Muscle of leg (tissue), 11 donors: ENCODE measurements around the gene DENND6A. TPM values are rescaled to one million over a fixed set of nuclear protein-coding genes. Genes with fewer than 3 reads are reported as not detected.
"Not testable (repeated sequence)": the region's sequence is repeated elsewhere in the genome, so short reads cannot be mapped to it uniquely, and the experiment has no call there.

Experiments used
- DNase-seq: peaks from one replicate; pipeline ENCODE4 v3.0.0; 2013
- H3K27ac ChIP-seq: one replicate; pipeline ENCODE4 v1.5.1; 2013; ENCODE audit warnings: mild to moderate bottlenecking, low read length, control low read depth
- H3K27me3 ChIP-seq: one replicate; pipeline ENCODE4 v1.6.1; 2013; ENCODE audit warnings: low read length; ENCODE audit not compliant: control insufficient read depth, insufficient read depth
- H3K36me3 ChIP-seq: one replicate; pipeline ENCODE4 v1.6.1; 2013; ENCODE audit warnings: low read length; ENCODE audit not compliant: control insufficient read depth, insufficient read depth
- H3K4me1 ChIP-seq: one replicate; pipeline ENCODE4 v1.6.1; 2013; ENCODE audit warnings: low read length; ENCODE audit not compliant: control insufficient read depth, insufficient read depth
- H3K4me3 ChIP-seq: one replicate; pipeline ENCODE4 v1.5.1; 2013; ENCODE audit warnings: low read length, control low read depth
- H3K9me3 ChIP-seq: replicated peaks from 2 replicates; pipeline ENCODE4 v1.6.1; 2013; ENCODE audit warnings: low read depth, low read length; ENCODE audit not compliant: control insufficient read depth
- WGBS: methylation state at CpG from one replicate; pipeline ENCODE4 v1.1.5; 2013; ENCODE audit warnings: missing lambda C conversion rate; ENCODE audit not compliant: insufficient coverage; 5-methylcytosine and 5-hydroxymethylcytosine counted together
- polyA plus RNA-seq, 8 donors: library from polyadenylated mRNA; unstranded; fragments of 120-200 nt; gene quantifications; one replicate each; pipeline versions ENCODE4 v1.2.1 to v1.2.3, GENCODE V29; 2013; ENCODE audit warnings: inconsistent platforms in 1 of 8, low replicate concordance in 1 of 8; ENCODE audit not compliant: insufficient read length in 8 of 8, insufficient read depth in 1 of 8
- total RNA-seq: library from RNA; stranded (reverse); fragments of 120-200 nt; gene quantifications from one replicate; pipeline ENCODE4 v1.2.4, GENCODE V29; 2013

Gene DENND6A
- total and polyA plus RNA-seq, 9 donors, result 11.5 to 17.7 (median 13.6) TPM

DNA sequence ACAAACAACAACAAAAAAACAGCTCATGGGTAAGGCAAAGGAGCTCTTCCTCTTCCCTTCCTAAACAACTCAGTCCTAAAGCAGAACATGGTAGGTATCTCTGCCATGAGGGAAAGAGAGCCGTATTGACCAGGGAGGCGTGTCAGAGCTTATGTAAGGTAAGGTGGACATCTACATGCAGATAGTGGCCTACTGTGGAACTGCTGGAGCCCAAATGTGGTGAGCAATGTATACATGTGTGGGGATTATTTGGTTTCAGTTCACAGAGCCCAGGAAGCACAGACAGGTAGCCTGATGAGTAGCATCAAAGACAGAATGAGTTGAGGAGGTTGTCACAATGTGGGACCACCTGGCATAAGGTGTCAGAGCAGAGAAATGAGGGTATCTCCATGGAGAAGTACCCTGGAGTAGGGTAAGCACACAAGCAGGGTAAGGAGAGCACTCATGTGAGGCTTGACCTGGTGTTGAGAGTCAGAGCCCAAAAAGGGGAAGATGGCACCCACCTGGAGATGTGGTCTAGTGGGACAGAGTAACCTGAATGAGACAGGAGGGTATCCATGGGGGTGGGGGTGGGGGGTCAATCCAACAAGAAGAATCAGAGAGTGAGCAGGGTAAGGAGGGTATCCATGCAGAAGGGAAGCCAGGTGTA lies 45.5 kb downstream of the DENND6A start:
- Histone ChIP-seq H3K9me3 (peaks cover 2% of the 10 kb centered on the region), H3K4me3 (no peak overlapping the region), H3K27me3 (no peaks in the 10 kb centered on the region), H3K36me3 (peaks cover 16% of the 10 kb centered on the region), H3K4me1 (no peaks in the 10 kb centered on the region), H3K27ac (no peak overlapping the region)
- DNase-seq, result no peak
- 100% methylated on average over 1 of the region's 2 CpGs for WGBS

DNA sequence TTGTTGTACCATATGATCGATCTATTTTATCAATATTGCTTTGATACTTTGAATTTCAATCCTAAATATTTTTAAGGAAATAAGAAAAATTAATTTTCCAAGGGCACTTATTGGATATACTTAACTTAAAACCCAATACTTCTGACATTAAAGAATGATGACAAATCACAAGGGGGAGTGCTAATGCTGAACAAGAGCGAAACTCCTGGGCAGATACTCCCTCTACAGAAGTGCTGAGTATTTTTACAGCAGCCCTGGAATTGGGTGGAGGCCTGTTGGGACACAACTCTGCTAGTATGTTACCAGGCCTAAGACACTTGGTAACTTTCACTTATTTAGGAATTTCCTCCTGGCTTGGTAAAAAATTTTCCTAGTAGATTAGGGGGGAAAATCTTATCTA lies 46.2 kb downstream of the DENND6A start:
- Histone ChIP-seq H3K27ac (no peak overlapping the region), H3K9me3 (peaks cover 2% of the 10 kb centered on the region), H3K36me3 (peaks cover 14% of the 10 kb centered on the region), H3K4me3 (no peak overlapping the region), H3K4me1 (no peaks in the 10 kb centered on the region), H3K27me3 (no peaks in the 10 kb centered on the region)
- WGBS, result no CpG with 5 or more reads among the region's 2 CpGs
- DNase-seq, result peak; percentile 71

DNA sequence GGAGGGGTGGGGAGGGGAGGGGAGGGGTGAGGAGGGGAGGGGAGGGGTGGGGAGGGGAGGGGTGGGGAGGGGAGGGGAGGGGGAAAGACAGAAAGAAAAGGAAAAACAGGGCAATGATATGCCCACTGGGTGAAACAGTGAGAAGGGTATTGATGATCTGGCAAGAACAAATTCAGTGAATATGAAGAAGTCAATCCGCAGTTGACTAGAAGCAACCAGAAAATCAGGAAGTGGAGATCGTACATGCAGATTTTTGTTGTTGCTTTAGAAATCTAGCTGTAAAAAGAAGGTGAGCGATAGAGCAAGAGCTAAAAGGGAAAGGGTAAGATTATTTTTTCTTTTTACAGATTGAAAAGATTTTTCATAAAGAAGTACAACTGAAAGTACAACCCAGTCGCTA lies 48.1 kb downstream of the DENND6A start:
- no peaks in the 10 kb centered on the region for H3K27me3 ChIP-seq
- no peak overlapping the region for H3K4me3 ChIP-seq
- H3K36me3 ChIP-seq, result peaks cover 12% of the 10 kb centered on the region
- H3K27ac ChIP-seq, result no peak overlapping the region
- 100% methylated on average over 1 of the region's 4 CpGs for whole genome bisulfite sequencing
- no peak for DNase-seq
- no peaks in the 10 kb centered on the region for H3K4me1 ChIP-seq
- peaks cover 2% of the 10 kb centered on the region for H3K9me3 ChIP-seq

DNA sequence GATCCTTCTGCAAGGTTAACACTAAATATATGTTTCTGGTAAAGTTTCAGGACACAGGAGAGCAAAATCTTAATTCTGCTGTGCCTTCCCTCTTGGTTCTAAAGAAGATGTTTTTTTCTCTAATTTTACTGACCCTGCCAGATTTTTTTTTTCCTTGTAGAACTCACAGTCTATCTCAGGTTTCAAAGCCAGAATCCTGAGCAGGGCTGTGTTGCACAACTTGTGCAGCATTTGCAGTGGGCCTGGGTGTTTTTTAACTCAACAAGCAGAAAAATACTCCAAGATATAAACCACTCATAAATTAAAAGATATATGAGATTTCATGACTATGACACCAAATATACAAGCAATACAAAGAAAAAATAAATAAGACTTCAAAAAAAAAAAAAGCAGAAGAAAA lies 55.5 kb downstream of the DENND6A start:
- no peaks in the 10 kb centered on the region for H3K4me1 ChIP-seq
- no peak overlapping the region for H3K27ac ChIP-seq
- H3K4me3 ChIP-seq, result no peak overlapping the region
- no peaks in the 10 kb centered on the region for H3K27me3 ChIP-seq
- H3K36me3 ChIP-seq, result peaks cover 20% of the 10 kb centered on the region
- H3K9me3 ChIP-seq, result no peaks in the 10 kb centered on the region
- no peak for DNase-seq

DNA sequence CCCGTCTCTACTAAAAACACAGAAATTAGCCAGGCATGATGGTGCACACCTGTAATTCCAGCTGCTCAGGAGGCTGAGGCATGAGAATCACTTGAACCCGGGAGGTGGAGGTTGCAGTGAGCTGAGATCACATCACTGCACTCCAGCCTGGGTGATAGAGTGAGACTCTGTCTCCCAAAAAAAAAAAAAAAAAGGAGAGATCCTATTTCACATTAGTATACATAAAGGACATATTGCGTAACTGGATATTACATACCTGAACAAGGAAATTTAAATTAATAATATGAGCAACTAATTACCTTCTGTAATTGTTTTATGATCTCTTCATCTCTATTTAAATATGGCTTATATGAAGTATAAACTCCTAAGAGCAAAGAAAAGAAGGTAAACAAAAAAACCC lies 58.6 kb downstream of the DENND6A start:
- WGBS, result no CpG with 5 or more reads among the region's 3 CpGs
- not testable (repeated sequence) for H3K9me3 ChIP-seq, H3K4me1 ChIP-seq, DNase-seq, H3K27me3 ChIP-seq, H3K27ac ChIP-seq, H3K4me3 ChIP-seq
- peaks cover 25% of the 10 kb centered on the region for H3K36me3 ChIP-seq

DNA sequence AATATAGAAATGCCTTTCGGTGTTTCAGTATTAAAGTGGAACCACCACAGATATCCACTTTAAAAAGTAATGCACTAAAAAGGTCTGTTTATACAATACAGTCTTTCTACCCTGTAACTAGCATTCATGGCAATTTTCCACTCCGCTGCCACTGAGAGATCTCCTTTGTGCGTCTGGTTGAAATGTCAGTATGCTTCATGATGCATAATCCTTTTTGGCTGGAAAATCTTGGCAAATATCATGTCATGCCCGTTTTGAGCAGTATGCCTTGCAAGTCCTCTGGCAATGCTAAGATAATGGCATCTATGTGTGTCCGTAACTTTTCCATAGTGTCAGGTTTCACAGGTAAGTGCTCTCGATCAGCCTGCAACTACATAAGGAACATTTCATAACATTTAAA lies 64.9 kb downstream of the DENND6A start:
- WGBS, result 85% methylated on average over 3 of the region's 6 CpGs
- Histone ChIP-seq H3K27me3 (no peaks in the 10 kb centered on the region), H3K36me3 (peaks cover 21% of the 10 kb centered on the region)

DNA sequence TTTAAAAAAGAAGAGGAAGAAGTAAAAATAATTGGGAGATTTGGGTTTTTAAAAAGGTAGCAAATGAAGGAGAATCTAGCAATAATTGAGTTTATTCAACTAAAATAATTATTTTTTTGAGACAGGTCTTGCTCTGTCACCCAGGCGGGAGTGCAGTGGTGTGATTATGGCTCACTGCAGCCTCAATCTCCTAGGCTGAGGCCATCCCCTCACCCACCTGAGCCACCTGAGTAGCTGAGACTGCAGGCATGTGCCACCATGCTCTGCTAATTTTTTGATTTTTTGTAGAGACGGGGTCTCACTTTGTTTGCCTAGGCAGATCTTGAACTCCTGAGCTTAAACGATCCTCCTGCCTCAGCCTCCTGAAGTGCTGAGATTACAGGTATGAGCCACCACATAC lies 68.1 kb downstream of the DENND6A start:
- 100% methylated on average over 2 of the region's 3 CpGs for WGBS
- no peak overlapping the region for H3K27ac ChIP-seq
- DNase-seq, result no peak
- no peaks in the 10 kb centered on the region for H3K9me3 ChIP-seq
- H3K36me3 ChIP-seq, result peaks cover 14% of the 10 kb centered on the region
- H3K27me3 ChIP-seq, result no peaks in the 10 kb centered on the region
- H3K4me1 ChIP-seq, result no peaks in the 10 kb centered on the region
- H3K4me3 ChIP-seq, result no peak overlapping the region

More for the DNA sequence above, 64.9 kb downstream of the DENND6A start:
- Histone ChIP-seq H3K9me3 (no peaks in the 10 kb centered on the region), H3K4me3 (no peak overlapping the region), H3K27ac (no peak overlapping the region), H3K4me1 (no peaks in the 10 kb centered on the region)
- DNase-seq, result peak; percentile 12

DNA sequence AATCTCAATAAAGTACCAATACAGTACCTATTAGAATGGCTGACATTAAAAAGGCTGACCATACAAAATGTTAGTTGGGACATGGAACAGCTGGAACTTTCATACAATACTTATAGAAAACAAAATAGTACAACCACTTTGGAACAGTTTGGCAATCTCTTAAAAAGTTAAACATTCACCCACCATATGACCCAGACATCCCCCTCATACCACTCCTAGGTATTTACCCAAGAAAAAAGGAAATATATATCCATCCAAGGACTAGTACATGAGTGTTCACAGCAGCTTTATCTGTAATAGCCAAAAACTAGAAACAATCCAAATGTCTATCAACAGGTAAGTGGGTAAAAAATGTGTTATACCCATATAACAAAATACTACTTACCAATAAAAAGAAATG lies 70.5 kb downstream of the DENND6A start:
- DNase-seq, result no peak
- no peaks in the 10 kb centered on the region for H3K9me3 ChIP-seq
- H3K27me3 ChIP-seq, result no peaks in the 10 kb centered on the region
- H3K27ac ChIP-seq, result no peak overlapping the region
- no peaks in the 10 kb centered on the region for H3K4me1 ChIP-seq
- H3K36me3 ChIP-seq, result peaks cover 5% of the 10 kb centered on the region
- no peak overlapping the region for H3K4me3 ChIP-seq

DNA sequence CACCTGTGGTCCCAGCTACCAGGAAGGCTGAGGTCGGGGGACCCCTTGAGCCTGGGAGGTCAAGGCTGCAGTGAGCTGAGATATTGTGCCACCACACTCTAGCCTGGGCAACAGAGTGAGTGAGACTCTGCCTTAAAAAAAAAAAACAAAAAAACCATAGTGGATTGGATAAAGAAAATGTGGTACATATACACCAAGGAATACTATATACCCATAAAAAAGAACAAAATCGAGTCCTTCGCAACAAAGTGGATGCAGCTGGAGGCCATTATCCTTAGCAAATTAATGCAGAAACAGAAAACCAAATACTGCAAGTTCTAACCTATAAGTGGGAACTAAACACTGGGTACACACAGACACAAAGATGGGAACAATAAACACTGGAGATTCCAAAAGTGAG lies 75.1 kb downstream of the DENND6A start:
- no peaks in the 10 kb centered on the region for H3K9me3 ChIP-seq
- no peak for DNase-seq
- WGBS, result 100% methylated on average over 1 of the region's 3 CpGs

DNA sequence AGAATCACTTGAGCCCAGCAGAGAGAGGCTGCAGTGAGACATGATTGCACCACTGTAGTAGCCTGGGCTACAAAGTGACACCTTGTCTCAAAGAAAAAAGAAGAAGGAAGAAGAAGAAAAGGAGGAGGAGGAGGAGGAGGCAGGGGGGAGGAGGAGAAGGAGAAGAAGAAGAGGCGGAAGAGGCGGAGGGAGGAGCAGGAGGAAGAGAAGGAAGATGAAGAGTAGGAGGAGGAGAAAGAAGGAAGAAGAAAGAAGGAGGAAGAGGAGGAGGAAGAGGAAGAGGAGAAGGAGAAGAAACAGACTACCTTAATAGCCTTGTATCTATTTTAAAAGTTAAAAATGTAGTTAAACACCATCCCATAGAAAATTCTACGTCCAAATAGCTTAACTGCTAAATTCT lies 76.6 kb downstream of the DENND6A start:
- Histone ChIP-seq H3K4me3 (no peak overlapping the region), H3K9me3 (no peaks in the 10 kb centered on the region), H3K27ac (no peak overlapping the region), H3K36me3 (no peaks in the 10 kb centered on the region), H3K27me3 (no peaks in the 10 kb centered on the region), H3K4me1 (no peaks in the 10 kb centered on the region)
- WGBS, result 100% methylated on average over 1 of the region's 3 CpGs
- no peak for DNase-seq

More for the DNA sequence above, 75.1 kb downstream of the DENND6A start:
- Histone ChIP-seq H3K27me3 (no peaks in the 10 kb centered on the region), H3K4me1 (no peaks in the 10 kb centered on the region), H3K4me3 (no peak overlapping the region), H3K36me3 (no peaks in the 10 kb centered on the region), H3K27ac (no peak overlapping the region)

DNA sequence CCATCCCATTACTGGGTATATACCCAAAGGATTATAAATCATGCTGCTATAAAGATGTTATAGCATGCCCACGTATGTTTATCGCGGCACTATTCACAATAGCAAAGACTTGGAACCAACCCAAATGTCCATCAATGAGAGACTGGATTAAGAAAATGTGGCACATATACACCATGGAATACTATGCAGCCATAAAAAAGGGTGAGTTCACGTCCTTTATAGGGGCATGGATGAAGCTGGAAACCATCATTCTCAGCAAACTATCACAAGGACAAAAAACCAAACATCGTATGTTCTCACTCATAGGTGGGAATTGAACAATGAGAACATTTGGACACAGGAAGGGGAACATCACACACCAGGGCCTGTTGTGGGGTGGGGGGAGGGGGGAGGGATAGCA lies 81.0 kb downstream of the DENND6A start:
- not testable (repeated sequence) for H3K4me1 ChIP-seq, DNase-seq, H3K4me3 ChIP-seq, H3K36me3 ChIP-seq, H3K27me3 ChIP-seq, H3K27ac ChIP-seq, H3K9me3 ChIP-seq
- WGBS, result no CpG with 5 or more reads among the region's 5 CpGs
